ENCODE data around the gene CTSZ.

CTSZ gene

DNA sequence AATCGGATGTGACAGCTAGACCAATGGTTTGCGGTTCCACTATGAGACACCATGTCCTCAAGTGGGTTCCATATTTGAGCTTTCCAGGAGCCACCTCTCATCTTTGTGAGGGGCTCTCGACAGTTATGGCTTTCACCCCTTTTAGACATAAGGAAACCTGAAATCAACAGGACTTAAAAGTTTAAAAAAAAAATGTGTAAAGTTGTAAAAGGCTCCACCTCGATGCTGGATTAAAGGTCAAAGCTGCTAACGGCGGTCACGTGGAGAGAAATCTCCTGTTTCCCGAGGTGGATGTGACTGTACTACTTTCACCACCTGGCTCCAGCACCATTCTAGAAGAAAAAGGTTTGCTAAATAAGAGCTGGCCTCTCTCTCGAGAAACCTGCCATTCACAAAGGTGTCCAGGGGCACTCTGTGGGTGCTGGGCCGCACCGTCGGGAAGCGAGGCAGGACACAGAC lies 24.5 kb upstream of the CTSZ start:
- DNase-seq = no peak

DNA sequence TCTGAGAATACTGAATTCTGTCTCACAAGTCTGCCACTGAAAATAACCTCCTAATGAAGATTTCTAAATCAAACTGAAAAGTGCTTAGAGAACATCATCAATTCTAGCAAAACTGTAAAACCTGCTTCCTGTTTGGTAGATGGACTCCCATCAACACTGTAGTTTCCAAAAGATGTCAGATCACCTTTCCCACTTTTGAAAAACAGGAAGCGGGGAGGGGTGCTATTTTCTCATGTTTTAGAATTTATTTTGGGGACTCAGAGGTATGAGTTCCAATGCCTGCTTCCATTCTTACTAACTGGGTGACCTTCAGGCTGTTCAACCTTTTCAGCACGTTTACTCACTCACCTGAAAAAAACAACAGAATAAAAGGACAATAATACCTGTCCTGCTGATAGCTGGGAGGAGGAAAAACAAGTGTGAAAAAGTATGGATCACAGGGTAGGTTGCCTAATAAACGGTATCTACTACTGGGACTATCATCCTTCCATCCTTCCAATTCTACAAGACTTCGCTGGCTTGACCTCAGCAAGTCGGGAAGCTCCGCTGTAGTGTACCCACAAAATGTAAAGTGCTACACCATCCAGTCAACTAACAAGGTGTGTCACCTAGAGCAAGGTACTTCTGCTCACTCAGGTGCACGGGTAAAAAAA lies 24.0 kb upstream of the CTSZ start:
- DNase-seq = no peak

DNA sequence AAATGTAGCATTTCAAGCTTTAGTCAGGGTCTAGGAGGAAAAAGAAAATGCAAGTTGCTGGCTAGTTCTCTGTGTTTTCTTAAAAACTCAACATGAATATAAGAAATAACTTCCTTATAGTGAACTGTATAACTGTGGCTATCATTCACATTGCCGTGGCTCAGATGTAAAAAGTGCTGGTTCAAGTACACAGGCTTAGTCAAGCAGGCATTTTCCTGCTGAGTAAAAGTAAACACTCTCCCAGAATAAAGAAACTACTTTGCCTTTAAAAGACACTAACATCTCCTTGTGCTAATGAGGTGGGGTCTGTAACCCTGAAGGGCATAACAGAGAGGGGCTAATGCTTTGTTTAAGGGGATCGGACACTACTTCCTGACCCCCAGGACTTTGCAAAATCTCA lies 21.8 kb upstream of the CTSZ start:
- DNase-seq = no peak

- DNase-seq = no peak
Measured at GRCh38 chr20:59027741-59028320, 20.8 kb upstream of the CTSZ start.

- DNase-seq = no peak
Measured at GRCh38 chr20:59026904-59027740, 20.1 kb upstream of the CTSZ start.

GRCh38 chr20:59025511-59025910 lies 18.5 kb upstream of the CTSZ start:
- no peak for DNase-seq

DNA sequence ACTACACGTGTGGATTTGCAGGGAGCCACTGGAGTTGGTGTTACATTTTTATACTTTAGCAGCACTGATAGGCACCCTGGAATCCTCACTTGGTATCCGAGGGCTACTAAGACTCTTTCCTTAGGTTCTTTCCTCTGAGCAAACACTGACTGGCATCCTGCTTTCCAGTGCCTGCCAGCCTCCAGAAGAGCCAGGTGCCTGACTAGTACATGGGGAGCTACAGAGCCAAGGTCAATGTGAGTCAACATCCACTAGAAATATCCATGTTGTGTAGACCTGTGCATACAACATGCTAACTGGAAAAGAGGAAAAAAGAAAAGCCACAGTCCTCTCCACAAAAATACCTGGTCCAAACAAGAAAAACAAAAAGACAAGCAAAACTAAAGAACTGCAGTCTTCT lies 18.0 kb upstream of the CTSZ start:
- DNase-seq = no peak

DNA sequence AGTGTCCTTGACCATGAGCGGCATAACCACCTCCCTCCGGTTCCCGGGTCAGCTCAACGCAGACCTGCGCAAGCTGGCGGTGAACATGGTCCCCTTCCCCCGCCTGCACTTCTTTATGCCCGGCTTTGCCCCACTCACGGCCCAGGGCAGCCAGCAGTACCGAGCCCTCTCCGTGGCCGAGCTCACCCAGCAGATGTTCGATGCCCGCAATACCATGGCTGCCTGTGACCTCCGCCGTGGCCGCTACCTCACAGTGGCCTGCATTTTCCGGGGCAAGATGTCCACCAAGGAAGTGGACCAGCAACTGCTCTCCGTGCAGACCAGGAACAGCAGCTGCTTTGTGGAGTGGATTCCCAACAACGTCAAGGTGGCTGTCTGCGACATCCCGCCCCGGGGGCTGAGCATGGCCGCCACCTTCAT lies 17.1 kb upstream of the CTSZ start:
- DNase-seq = no peak

- DNase-seq = no peak
Measured at GRCh38 chr20:59023616-59024015, 16.6 kb upstream of the CTSZ start.

DNA sequence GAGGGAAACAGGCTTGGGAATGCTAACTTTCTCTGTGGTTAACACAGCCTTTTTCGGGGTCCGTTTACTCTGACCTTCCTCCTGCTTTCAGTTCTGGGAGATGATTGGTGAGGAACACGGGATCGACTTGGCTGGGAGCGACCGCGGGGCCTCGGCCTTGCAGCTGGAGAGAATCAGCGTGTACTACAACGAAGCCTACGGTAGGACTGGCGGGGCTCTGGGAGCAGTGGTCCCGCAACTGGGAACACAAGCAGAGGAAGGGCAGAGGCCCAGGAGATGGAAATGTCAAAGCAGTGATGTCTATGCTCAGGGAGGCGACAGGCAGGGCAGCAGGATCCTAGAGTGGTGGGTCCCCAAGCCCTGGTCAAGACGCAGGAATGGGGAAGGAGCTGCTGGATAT lies 15.7 kb upstream of the CTSZ start:
- DNase-seq = no peak

DNA sequence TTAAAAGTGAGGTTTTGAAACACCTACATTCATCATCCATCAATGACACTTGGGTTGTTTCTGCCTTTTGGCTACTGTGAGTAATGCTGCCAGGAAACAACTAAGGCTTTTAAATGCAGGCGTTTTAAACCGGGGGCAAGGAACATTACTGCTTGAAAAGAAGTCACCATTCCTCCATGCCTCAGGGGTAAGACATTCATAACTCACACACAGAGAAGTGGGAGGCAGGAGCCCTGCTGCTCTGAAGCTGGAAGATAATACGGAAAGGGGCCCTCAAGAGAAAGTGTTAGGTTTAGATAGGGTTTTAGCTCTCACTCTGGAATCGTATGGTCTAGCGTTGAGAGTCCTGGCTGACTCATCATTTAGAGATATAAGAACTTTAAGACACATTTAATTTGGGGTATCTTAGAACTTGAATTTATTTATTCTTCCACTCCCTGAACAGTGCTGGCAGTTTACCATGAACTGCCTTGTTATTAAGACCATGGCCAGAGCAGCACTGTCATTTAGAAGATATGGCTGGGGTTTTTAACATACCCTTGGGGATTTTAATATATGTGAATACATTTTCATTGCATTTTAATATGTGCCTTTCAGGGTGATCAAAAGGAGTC lies 14.0 kb upstream of the CTSZ start:
- no peak for DNase-seq

GRCh38 chr20:59019217-59019616 lies 12.2 kb upstream of the CTSZ start, which contains the start of gene TUBB1:
TUBB1 (plus strand) TSS chr20:59019429; CDS start chr20:59019523, 94 bp downstream.
- no peak for DNase-seq

DNA sequence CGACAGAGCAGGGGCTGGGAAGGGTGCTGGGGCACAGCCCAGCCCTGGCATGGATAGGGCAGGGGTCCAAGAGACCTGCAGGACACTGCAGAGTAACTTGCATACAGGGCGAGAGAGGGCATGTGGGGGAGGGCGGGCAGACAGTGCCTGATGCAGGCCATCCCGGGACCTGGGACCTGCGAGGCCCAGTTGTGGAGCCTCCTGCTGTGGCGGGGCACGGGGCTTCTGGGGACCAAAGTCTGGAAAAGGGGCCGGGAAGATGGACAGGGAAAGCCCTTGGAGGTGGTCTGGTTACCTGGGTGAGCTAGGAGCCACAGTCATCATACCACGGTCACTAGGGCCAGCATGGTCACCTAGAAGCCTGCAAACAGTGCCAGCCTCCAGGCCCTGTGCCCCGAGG lies 11.8 kb upstream of the CTSZ start:
- DNase-seq = no peak

DNA sequence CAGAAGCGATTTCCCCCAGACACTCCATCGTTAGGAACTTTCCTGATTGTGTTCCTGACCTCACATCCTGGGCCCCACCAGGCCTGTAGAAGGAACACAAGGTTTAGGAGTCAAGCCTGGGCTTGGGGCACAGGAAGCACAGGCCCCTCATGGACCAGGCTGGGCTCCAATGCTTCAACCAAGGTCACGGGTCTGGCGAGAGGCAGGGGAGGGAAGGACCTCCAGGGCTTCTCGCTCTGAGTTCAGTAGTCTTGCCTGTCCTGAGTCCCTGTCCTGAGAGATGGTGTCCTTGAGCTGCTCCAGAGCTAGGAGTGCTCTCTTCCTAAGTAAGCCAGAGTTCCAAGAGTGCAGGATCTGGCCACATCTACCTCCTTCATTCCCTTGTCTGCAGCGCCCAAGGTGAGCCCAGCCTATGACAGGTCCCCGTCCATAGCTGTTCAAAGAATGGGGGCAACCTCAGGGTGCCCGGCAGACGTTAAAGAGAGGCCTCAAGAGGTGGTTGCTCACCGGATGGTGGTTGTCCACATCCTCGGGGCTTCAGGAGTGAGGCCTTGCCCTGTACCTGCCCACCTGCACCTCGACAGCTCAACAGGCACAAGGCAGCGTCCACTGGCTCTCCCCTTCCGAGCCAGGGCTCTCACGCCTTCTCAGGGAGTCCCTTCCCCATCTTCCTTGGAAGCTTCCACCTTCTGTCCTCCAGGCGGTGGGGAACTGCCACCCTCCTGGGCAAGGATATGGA lies 10.6 kb upstream of the CTSZ start:
- DNase-seq = no peak

DNA sequence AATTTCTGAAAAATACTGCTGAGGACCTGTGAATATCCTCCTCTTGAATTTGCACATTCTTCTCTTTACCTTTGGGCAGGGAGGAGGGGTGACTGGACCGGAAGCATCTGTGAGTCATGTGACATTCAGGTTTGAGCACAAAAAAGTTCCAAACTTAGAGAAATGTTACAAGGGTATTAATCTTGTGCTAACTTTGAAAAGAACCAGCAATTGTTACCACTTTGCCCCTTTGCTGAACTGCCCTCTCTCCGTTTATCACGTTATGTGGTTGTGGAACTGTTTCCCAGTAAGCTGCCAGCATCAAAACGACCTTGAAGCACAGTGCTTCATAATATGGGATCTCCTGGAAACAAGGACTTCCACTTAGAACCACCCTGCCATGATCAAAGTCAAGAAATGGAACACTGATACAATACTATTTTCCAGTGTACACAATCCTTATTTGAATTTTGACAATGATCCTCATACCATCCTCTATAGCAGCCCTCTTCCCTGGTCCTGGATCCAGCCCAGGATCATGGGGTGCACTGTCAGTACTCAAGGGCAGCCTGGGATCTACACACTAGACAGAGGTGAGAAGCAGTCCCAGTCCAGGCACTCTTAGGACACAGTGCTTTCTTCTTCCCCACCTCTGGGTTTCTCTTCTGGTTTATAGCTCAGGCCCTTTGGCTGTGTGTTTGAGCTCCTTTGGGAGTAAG lies 9.9 kb upstream of the CTSZ start:
- DNase-seq = peak in 1 of 2 donors; percentile 11

GRCh38 chr20:59015812-59016711 lies 9.0 kb upstream of the CTSZ start:
- DNase-seq = no peak

DNA sequence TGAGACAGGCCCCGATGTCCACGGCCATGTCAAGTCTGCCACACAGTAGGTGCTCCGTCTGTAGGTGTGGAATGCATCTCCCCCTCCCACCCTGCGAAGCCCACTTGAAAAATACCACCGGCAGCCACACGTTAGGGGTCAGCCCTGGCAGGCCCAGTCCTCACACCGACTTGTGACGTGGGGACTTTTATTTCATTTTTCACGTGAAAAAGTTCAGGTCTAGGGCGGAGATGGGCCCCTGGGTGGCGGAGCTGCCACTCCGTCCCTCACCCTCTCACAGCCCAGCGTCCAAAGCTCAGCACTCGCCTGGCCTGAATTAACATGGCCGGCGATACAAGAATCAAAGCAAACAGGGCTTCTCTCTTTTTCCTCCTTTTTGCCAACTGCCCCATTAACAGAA lies 8.4 kb upstream of the CTSZ start:
- DNase-seq = no peak

GRCh38 chr20:59014680-59015389 lies 7.8 kb upstream of the CTSZ start:
- no peak for DNase-seq

- DNase-seq = no peak
Measured at GRCh38 chr20:59013959-59014608, 7.0 kb upstream of the CTSZ start.
